ENCODE data around the gene KLHL4.

DNA sequence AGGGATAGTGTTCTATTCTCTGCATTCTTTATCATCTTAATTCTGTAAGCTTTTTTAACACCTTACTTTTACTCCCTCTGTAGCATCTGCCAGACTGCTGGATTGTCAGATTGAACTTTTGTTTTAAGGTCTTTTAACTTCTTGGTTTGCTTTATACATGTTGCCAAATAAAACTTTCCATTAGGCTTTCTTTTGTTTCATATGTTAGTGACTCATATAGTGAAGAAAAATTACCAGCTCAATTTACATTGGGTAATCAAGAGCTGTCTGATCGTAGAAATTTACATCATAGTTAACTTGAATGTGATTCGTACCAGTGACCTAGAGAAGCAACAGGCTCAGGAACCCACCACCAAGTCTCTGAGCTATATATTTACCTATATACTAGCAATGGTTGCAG, 28.5 kb upstream of the KLHL4 start:
- TF ChIP-seq, protein P1, sequence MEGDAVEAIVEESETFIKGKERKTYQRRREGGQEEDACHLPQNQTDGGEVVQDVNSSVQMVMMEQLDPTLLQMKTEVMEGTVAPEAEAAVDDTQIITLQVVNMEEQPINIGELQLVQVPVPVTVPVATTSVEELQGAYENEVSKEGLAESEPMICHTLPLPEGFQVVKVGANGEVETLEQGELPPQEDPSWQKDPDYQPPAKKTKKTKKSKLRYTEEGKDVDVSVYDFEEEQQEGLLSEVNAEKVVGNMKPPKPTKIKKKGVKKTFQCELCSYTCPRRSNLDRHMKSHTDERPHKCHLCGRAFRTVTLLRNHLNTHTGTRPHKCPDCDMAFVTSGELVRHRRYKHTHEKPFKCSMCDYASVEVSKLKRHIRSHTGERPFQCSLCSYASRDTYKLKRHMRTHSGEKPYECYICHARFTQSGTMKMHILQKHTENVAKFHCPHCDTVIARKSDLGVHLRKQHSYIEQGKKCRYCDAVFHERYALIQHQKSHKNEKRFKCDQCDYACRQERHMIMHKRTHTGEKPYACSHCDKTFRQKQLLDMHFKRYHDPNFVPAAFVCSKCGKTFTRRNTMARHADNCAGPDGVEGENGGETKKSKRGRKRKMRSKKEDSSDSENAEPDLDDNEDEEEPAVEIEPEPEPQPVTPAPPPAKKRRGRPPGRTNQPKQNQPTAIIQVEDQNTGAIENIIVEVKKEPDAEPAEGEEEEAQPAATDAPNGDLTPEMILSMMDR (IDR thresholded peaks at IDR 0.05): no peak
- TF ChIP-seq EP300 (IDR thresholded peaks at IDR 0.05) (no peak), POLR2A (IDR thresholded peaks at IDR 0.05; ENCODE audit: low read length) (no peak), RAD21 (conservative IDR thresholded peaks at IDR 0.05 in 1 of 2, IDR thresholded peaks at IDR 0.05 in 1 of 2) (no peak)
- TF ChIP-seq, protein P2, sequence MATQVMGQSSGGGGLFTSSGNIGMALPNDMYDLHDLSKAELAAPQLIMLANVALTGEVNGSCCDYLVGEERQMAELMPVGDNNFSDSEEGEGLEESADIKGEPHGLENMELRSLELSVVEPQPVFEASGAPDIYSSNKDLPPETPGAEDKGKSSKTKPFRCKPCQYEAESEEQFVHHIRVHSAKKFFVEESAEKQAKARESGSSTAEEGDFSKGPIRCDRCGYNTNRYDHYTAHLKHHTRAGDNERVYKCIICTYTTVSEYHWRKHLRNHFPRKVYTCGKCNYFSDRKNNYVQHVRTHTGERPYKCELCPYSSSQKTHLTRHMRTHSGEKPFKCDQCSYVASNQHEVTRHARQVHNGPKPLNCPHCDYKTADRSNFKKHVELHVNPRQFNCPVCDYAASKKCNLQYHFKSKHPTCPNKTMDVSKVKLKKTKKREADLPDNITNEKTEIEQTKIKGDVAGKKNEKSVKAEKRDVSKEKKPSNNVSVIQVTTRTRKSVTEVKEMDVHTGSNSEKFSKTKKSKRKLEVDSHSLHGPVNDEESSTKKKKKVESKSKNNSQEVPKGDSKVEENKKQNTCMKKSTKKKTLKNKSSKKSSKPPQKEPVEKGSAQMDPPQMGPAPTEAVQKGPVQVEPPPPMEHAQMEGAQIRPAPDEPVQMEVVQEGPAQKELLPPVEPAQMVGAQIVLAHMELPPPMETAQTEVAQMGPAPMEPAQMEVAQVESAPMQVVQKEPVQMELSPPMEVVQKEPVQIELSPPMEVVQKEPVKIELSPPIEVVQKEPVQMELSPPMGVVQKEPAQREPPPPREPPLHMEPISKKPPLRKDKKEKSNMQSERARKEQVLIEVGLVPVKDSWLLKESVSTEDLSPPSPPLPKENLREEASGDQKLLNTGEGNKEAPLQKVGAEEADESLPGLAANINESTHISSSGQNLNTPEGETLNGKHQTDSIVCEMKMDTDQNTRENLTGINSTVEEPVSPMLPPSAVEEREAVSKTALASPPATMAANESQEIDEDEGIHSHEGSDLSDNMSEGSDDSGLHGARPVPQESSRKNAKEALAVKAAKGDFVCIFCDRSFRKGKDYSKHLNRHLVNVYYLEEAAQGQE (IDR thresholded peaks at IDR 0.05): no peak
- TF ChIP-seq, protein P3, sequence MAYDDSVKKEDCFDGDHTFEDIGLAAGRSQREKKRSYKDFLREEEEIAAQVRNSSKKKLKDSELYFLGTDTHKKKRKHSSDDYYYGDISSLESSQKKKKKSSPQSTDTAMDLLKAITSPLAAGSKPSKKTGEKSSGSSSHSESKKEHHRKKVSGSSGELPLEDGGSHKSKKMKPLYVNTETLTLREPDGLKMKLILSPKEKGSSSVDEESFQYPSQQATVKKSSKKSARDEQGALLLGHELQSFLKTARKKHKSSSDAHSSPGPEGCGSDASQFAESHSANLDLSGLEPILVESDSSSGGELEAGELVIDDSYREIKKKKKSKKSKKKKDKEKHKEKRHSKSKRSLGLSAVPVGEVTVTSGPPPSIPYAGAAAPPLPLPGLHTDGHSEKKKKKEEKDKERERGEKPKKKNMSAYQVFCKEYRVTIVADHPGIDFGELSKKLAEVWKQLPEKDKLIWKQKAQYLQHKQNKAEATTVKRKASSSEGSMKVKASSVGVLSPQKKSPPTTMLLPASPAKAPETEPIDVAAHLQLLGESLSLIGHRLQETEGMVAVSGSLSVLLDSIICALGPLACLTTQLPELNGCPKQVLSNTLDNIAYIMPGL (CRISPR knock-in tag; IDR thresholded peaks at IDR 0.05; ENCODE audit: borderline replicate concordance): no peak
- TF ChIP-seq, protein P4, sequence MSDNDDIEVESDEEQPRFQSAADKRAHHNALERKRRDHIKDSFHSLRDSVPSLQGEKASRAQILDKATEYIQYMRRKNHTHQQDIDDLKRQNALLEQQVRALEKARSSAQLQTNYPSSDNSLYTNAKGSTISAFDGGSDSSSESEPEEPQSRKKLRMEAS (IDR thresholded peaks at IDR 0.05): no peak
- TF ChIP-seq, protein P5, sequence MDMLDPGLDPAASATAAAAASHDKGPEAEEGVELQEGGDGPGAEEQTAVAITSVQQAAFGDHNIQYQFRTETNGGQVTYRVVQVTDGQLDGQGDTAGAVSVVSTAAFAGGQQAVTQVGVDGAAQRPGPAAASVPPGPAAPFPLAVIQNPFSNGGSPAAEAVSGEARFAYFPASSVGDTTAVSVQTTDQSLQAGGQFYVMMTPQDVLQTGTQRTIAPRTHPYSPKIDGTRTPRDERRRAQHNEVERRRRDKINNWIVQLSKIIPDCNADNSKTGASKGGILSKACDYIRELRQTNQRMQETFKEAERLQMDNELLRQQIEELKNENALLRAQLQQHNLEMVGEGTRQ (IDR thresholded peaks at IDR 0.05): no peak

All from A549 (cell line).